Fibroblast of lung (primary cell): ENCODE data around the gene GRID1. TPM values are rescaled to one million over a fixed set of nuclear protein-coding genes. Genes with fewer than 3 reads are reported as not detected.

ENCODE experiments used
- DNase-seq, 2 donors: peaks; one replicate each; pipeline versions ENCODE4 v3.0.0 to v3.0.0-alpha.2; 2010; ENCODE audit warnings: low read depth in 2 of 2
- H2AFZ ChIP-seq: 2 replicates; pipeline ENCODE4 v1.5.1; 2012; ENCODE audit warnings: low read length, control low read depth, inconsistent platforms
- H3K27ac ChIP-seq: 2 replicates; pipeline ENCODE4 v1.5.1; 2011; ENCODE audit warnings: low read length, control low read depth; ENCODE audit not compliant: insufficient read depth
- H3K27me3 ChIP-seq: 2 replicates; pipeline ENCODE4 v1.5.1; 2011; ENCODE audit warnings: mild to moderate bottlenecking, low read length; ENCODE audit not compliant: control insufficient read depth, insufficient read depth
- H3K36me3 ChIP-seq: 2 replicates; pipeline ENCODE4 v1.5.1; 2011; ENCODE audit warnings: low read length; ENCODE audit not compliant: control insufficient read depth, insufficient read depth
- H3K4me1 ChIP-seq: 2 replicates; pipeline ENCODE4 v1.5.1; 2011; ENCODE audit warnings: low read length; ENCODE audit not compliant: control insufficient read depth, insufficient read depth; ENCODE audit errors: extremely low read depth
- H3K4me2 ChIP-seq: 2 replicates; pipeline ENCODE4 v1.5.1; 2011; ENCODE audit warnings: low read length, control low read depth; ENCODE audit not compliant: insufficient read depth; ENCODE audit errors: extremely low read depth
- H3K4me3 ChIP-seq, 4 experiments: fragments of 200-600 bp in 1 of 4; sonication (generic) in 1 of 4; replicated peaks in 1 of 4; 2 replicates each; pipeline ENCODE4 v1.5.1; 2011 to 2016; ENCODE audit warnings: low read length in 4 of 4, low read depth in 3 of 4, mild to moderate bottlenecking in 3 of 4, control low read depth in 2 of 4, inconsistent platforms in 1 of 4, mixed read lengths in 1 of 4; ENCODE audit not compliant: insufficient read depth in 1 of 4; ENCODE audit errors: control extremely low read depth in 1 of 4
- H3K79me2 ChIP-seq: 2 replicates; pipeline ENCODE4 v1.5.1; 2012; ENCODE audit warnings: mild to moderate bottlenecking, low read length, inconsistent platforms; ENCODE audit not compliant: control insufficient read depth, insufficient read depth
- H3K9ac ChIP-seq: 2 replicates; pipeline ENCODE4 v1.5.1; 2011; ENCODE audit warnings: mild to moderate bottlenecking, low read length, control low read depth; ENCODE audit not compliant: insufficient read depth
- H3K9me3 ChIP-seq: 2 replicates; pipeline ENCODE4 v1.5.1; 2012; ENCODE audit warnings: low read depth, low read length; ENCODE audit not compliant: control insufficient read depth, insufficient read depth
- H4K20me1 ChIP-seq: 2 replicates; pipeline ENCODE4 v1.5.1; 2011; ENCODE audit warnings: low read length; ENCODE audit not compliant: control insufficient read depth, insufficient read depth; ENCODE audit errors: extremely low read depth
- CTCF ChIP-seq, 2 donors: IDR thresholded peaks in 1 of 2; conservative IDR thresholded peaks in 1 of 2; 1 replicate in 1 of 2; 2 replicates in 1 of 2; pipeline ENCODE4 v1.5.1; 2011 to 2012; ENCODE audit warnings: low read length in 2 of 2, control low read depth in 1 of 2, inconsistent platforms in 1 of 2, low read depth in 1 of 2, mild to moderate bottlenecking in 1 of 2
- EZH2 ChIP-seq: IDR thresholded peaks from 2 replicates; pipeline ENCODE4 v1.5.1; 2012; ENCODE audit warnings: low read length, control low read depth, mild to moderate bottlenecking; ENCODE audit errors: missing control alignments
- polyA plus RNA-seq, 2 donors: library from polyadenylated mRNA; depleted of rRNA in 1 of 2; stranded (reverse) in 1 of 2; unstranded in 1 of 2; fragments of >200 nt; gene quantifications; 2 replicates each; pipeline ENCODE4 v1.2.1, GENCODE V29; 2011 to 2012; ENCODE audit warnings: missing spikeins in 1 of 2
- total RNA-seq: library from RNA; depleted of rRNA; stranded (reverse); fragments of >200 nt; gene quantifications from 2 replicates; pipeline ENCODE4 v1.2.1, GENCODE V29; 2014

GRID1 gene
- total and polyA plus RNA-seq, 2 donors (not counting 1 experiment from before 2014, with no cell fraction given), result 0.03 to 0.33 TPM

GRCh38 chr10:85606401-85606800 is 760.2 kb downstream of the GRID1 start:
- Histone ChIP-seq H3K27ac (no peak overlapping the region), H2AFZ (no peak overlapping the region), H3K4me3 (no peak overlapping the region), H4K20me1 (no peaks in the 10 kb centered on the region), H3K79me2 (no peaks in the 10 kb centered on the region), H3K4me2 (no peak overlapping the region), H3K4me1 (no peaks in the 10 kb centered on the region), H3K27me3 (no peaks in the 10 kb centered on the region), H3K36me3 (no peaks in the 10 kb centered on the region), H3K9ac (no peak overlapping the region), H3K9me3 (no peaks in the 10 kb centered on the region)
- TF ChIP-seq CTCF (conservative IDR thresholded peaks at IDR 0.05 in 1 of 2, IDR thresholded peaks at IDR 0.05 in 1 of 2; ENCODE audit: low read depth in 1 of 2, low read length in 2 of 2), result no peak
- no peak for TF ChIP-seq EZH2
- DNase-seq, result no peak

DNA sequence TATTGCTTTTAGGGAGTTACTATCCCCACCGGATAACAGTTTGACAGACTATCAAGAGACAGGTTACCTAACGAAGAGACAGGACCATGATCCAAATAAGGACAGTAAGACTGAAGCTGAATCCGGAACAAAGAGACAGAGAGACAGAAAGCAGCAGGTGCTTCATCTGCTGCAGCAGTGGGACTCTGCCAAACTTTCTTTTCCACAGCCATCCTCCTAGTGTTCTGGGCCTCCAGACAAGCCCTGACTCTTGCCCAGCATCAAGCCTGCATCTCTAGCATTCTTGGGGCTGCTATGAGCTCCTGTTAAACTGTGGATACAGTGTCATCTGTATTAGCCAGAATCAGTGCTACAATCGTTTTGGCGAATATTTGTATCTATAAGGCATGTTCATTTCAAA is 761.7 kb downstream of the GRID1 start:
- no peak for DNase-seq
- Histone ChIP-seq H3K9ac (no peak overlapping the region), H3K27ac (no peak overlapping the region), H2AFZ (no peak overlapping the region), H3K79me2 (no peaks in the 10 kb centered on the region), H4K20me1 (no peaks in the 10 kb centered on the region), H3K4me2 (no peak overlapping the region), H3K4me1 (no peaks in the 10 kb centered on the region), H3K4me3 (no peak overlapping the region), H3K9me3 (no peaks in the 10 kb centered on the region), H3K36me3 (no peaks in the 10 kb centered on the region), H3K27me3 (no peaks in the 10 kb centered on the region)
- TF ChIP-seq CTCF (conservative IDR thresholded peaks at IDR 0.05 in 1 of 2, IDR thresholded peaks at IDR 0.05 in 1 of 2; ENCODE audit: low read depth in 1 of 2, low read length in 2 of 2) (no peak), EZH2 (no peak)

DNA sequence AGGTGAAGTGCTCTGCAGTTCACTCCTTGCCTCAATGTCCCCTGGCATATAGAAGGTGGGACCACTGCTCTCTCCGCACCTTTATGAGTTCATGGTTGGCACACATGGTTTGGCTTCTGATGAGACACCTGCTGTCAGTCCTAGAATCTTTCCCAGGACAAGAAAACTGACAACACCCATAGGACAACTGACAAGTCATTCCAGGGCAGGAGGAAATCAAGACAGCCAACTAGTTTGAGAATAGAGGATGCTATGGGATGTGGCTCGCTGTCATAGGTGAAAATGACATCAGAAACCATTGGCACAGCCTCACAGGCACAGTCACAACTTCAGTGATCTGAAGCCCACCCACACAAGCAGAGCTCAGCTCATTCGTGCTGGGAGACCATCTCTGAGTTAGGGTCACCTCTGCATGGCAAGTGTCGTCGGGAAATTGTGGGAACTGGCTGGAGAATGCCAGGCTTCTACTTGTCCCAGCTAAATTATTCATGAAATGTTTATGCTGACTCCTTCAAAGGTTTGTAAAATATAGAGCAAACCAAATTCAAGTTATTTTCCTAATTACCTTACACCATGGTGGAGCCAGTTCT is 762.4 kb downstream of the GRID1 start:
- H2AFZ ChIP-seq, result no peak overlapping the region
- no peaks in the 10 kb centered on the region for H3K36me3 ChIP-seq

More for the DNA sequence above, 762.4 kb downstream of the GRID1 start:
- Histone ChIP-seq H3K9me3 (no peaks in the 10 kb centered on the region), H4K20me1 (no peaks in the 10 kb centered on the region), H3K4me1 (no peaks in the 10 kb centered on the region), H3K9ac (no peak overlapping the region), H3K4me2 (no peak overlapping the region), H3K4me3 (no peak overlapping the region), H3K27me3 (no peaks in the 10 kb centered on the region), H3K27ac (no peak overlapping the region), H3K79me2 (no peaks in the 10 kb centered on the region)
- TF ChIP-seq CTCF (conservative IDR thresholded peaks at IDR 0.05 in 1 of 2, IDR thresholded peaks at IDR 0.05 in 1 of 2; ENCODE audit: low read depth in 1 of 2, low read length in 2 of 2) (no peak), EZH2 (no peak)
- no peak for DNase-seq
